HepG2 (cell line): Measurements from ENCODE around the gene METTL22. TPM values are rescaled to one million over a fixed set of nuclear protein-coding genes. Genes with fewer than 3 reads are reported as not detected.
A peak's percentile ranks its signal among the peaks of the same experiment; 100 is the strongest.

Source experiments
- ATAC-seq: fragments of 200-7000 bp; cut with Tn5 transposase; 3 replicates; pipeline ENCODE4 v1.9.1; 2020; ENCODE audit warnings: mild to moderate bottlenecking, moderate library complexity
- BruUV-seq: library from RNA; stranded (reverse); fragments of 400-500 nt; replicated peaks from 2 replicates; lab custom pipeline; 2021; lab: Mats Ljungman, UMichigan
- CTCF ChIA-PET: fragments of 300-600 bp; formaldehyde crosslinking; extraction: SDS; loops from one replicate; lab custom pipeline; 2021; ENCODE audit warnings: low total read pairs, inconsistent platforms, low intra/inter-chr PET ratio; lab: Yijun Ruan, JAX
- POLR2A ChIA-PET: fragments of 350-600 bp; sonication (Branson Sonifier 250); formaldehyde crosslinking; loops from one replicate; lab custom pipeline; 2020; ENCODE audit warnings: antibody characterized with exemption, inconsistent platforms; lab: Yijun Ruan, JAX
- DNase-seq: peaks from one replicate; pipeline ENCODE4 v3.0.0-alpha.2; 2015; ENCODE audit warnings: low spot score
- FAIRE-seq: peaks from 3 replicates; lab custom pipeline; 2011; peaks lifted over from hg19 to GRCh38; lab: Jason Lieb, UNC
- H2AFZ ChIP-seq: one replicate; pipeline ENCODE4 v1.6.1; 2011; ENCODE audit warnings: low read length, inconsistent platforms
- H3K27ac ChIP-seq: fragments of 300-600 bp; 3 replicates; pipeline ENCODE4 v1.8.0; 2011; ENCODE audit warnings: mixed run types, mild to moderate bottlenecking, mixed read lengths, low read length, inconsistent platforms; ENCODE audit not compliant: insufficient read depth; ENCODE audit errors: extremely low read length
- H3K27me3 ChIP-seq, 2 experiments: fragments of 200-600 bp in 1 of 2; 2 replicates in 1 of 2; 3 replicates in 1 of 2; pipeline versions ENCODE4 v1.6.0 to v1.8.0; 2011; ENCODE audit warnings: low read length in 2 of 2, mild to moderate bottlenecking in 2 of 2, moderate library complexity in 2 of 2, inconsistent platforms in 1 of 2; ENCODE audit not compliant: insufficient read depth in 2 of 2, control insufficient read depth in 1 of 2
- H3K36me3 ChIP-seq, 2 experiments: fragments of 200-600 bp in 1 of 2; replicated peaks in 1 of 2; 2 replicates in 1 of 2; 3 replicates in 1 of 2; pipeline versions ENCODE4 v1.5.1 to v1.8.0; 2011; ENCODE audit warnings: low read length in 2 of 2, inconsistent platforms in 1 of 2; ENCODE audit not compliant: insufficient read depth in 2 of 2, control insufficient read depth in 1 of 2
- H3K4me1 ChIP-seq: 2 replicates; pipeline ENCODE4 v1.5.1; 2012; ENCODE audit warnings: low read length, inconsistent platforms; ENCODE audit not compliant: insufficient read depth
- H3K4me2 ChIP-seq: 2 replicates; pipeline ENCODE4 v1.6.0; 2011; ENCODE audit warnings: low read depth, low read length, inconsistent platforms
- H3K4me3 ChIP-seq, 3 experiments: fragments of 200-600 bp in 1 of 3; sonication (generic), shearing (Covaris generic) in 1 of 3; replicated peaks in 1 of 3; 2 replicates each; pipeline ENCODE4 v1.5.1; 2011 to 2016; ENCODE audit warnings: low read length in 3 of 3, inconsistent platforms in 2 of 3, low read depth in 2 of 3, mild to moderate bottlenecking in 2 of 3, control low read depth in 1 of 3, mixed read lengths in 1 of 3; ENCODE audit not compliant: insufficient read depth in 1 of 3
- H3K79me2 ChIP-seq: one replicate; pipeline ENCODE4 v1.6.1; 2011; ENCODE audit warnings: low read length, inconsistent platforms; ENCODE audit not compliant: insufficient read depth
- H3K9ac ChIP-seq: 2 replicates; pipeline ENCODE4 v1.6.0; 2011; ENCODE audit warnings: mild to moderate bottlenecking, low read depth, low read length, inconsistent platforms; ENCODE audit not compliant: insufficient read depth
- H3K9me3 ChIP-seq: 2 replicates; pipeline ENCODE4 v1.5.1; 2012; ENCODE audit warnings: mild to moderate bottlenecking, low read length
- H4K20me1 ChIP-seq: 2 replicates; pipeline ENCODE4 v1.6.0; 2011; ENCODE audit warnings: inconsistent platforms, mild to moderate bottlenecking, low read length, moderate library complexity; ENCODE audit not compliant: insufficient read depth
- AKAP8 ChIP-seq: sonication (generic); formaldehyde crosslinking; IDR thresholded peaks from 2 replicates; pipeline ENCODE4 v1.5.1; 2020; ENCODE audit warnings: mild to moderate bottlenecking, missing genetic modification reagents
- CENPBD1 ChIP-seq: sonication (generic); formaldehyde crosslinking; IDR thresholded peaks from 2 replicates; pipeline ENCODE4 v1.8.0; 2022; ENCODE audit warnings: missing genetic modification reagents, low read depth, mild to moderate bottlenecking, borderline replicate concordance
- KLF6 ChIP-seq: IDR thresholded peaks from 2 replicates; pipeline ENCODE4 v1.8.0; 2016; ENCODE audit warnings: missing biosample characterization, missing genetic modification reagents
- NFKB2 ChIP-seq: sonication (generic); formaldehyde crosslinking; IDR thresholded peaks from 2 replicates; pipeline ENCODE4 v1.4.0; 2020; ENCODE audit warnings: missing genetic modification reagents, borderline replicate concordance
- RCOR2 ChIP-seq: IDR thresholded peaks from 2 replicates; pipeline ENCODE4 v1.6.1; 2016; ENCODE audit warnings: missing biosample characterization, missing genetic modification reagents
- RFX3 ChIP-seq: IDR thresholded peaks from 2 replicates; pipeline ENCODE4 v1.6.1; 2016; ENCODE audit warnings: missing biosample characterization, missing genetic modification reagents
- STAG1 ChIP-seq: sonication (generic); formaldehyde crosslinking; IDR thresholded peaks from 2 replicates; pipeline ENCODE4 v1.4.0; 2020; ENCODE audit warnings: missing genetic modification reagents
- TAF1 ChIP-seq: sonication (generic); formaldehyde crosslinking; IDR thresholded peaks from 2 replicates; pipeline ENCODE4 v1.4.0; 2020; ENCODE audit warnings: missing genetic modification reagents
- TARDBP ChIP-seq: sonication (generic); formaldehyde crosslinking; IDR thresholded peaks from 2 replicates; pipeline ENCODE4 v1.8.0; 2022; ENCODE audit warnings: mild to moderate bottlenecking, missing genetic modification reagents
- ZFP36 ChIP-seq: fragments of 150-350 bp; IDR thresholded peaks from 2 replicates; pipeline ENCODE4 v1.6.1; 2018; ENCODE audit warnings: borderline replicate concordance, low read length, low read depth; ENCODE audit not compliant: partially characterized antibody
- ZNF253 ChIP-seq: sonication (generic); formaldehyde crosslinking; IDR thresholded peaks from 2 replicates; pipeline ENCODE4 v1.8.0; 2022; ENCODE audit warnings: mild to moderate bottlenecking, missing genetic modification reagents, borderline replicate concordance
- ZNF263 ChIP-seq: sonication (generic); formaldehyde crosslinking; IDR thresholded peaks from 2 replicates; pipeline ENCODE4 v1.4.0; 2020; ENCODE audit warnings: missing genetic modification reagents
- ZNF550 ChIP-seq: sonication (generic); formaldehyde crosslinking; IDR thresholded peaks from 2 replicates; pipeline ENCODE4 v1.4.0; 2020; ENCODE audit warnings: mild to moderate bottlenecking, missing genetic modification reagents, borderline replicate concordance
- WGBS: methylation state at CpG from one replicate; pipeline ENCODE4 v1.1.6; 2017; ENCODE audit warnings: low lambda C conversion rate; 5-methylcytosine and 5-hydroxymethylcytosine counted together
- in situ Hi-C: cut with HindIII; loops from 2 replicates; pipeline ENCODE4 v1.10.0; 2017; ENCODE audit warnings: low pct_unique_long_range_greater_than_20kb; ENCODE audit not compliant: extremely low pct_ligation_motif_present
- intact Hi-C: fragments of 100-400 bp; cut with micrococcal nuclease; formaldehyde crosslinking; loops from one replicate; pipeline ENCODE4 v1.10.0; 2022; ENCODE audit not compliant: unreplicated experiment
- polyA plus RNA-seq, 8 experiments: library from polyadenylated mRNA; depleted of rRNA in 3 of 8; stranded (reverse) in 7 of 8; unstranded in 1 of 8; fragments of >200 nt; fragmentation: Illumina TruSeq in 4 of 8; extraction: Trizol in 4 of 8; gene quantifications; 2 replicates each; pipeline versions ENCODE4 v1.2.1 to v1.2.3, GENCODE V29; 2011 to 2016; ENCODE audit warnings: low read depth in 4 of 8, missing spikeins in 1 of 8, mixed read lengths in 1 of 8; ENCODE audit not compliant: insufficient read depth in 1 of 8
- total RNA-seq, 5 experiments: library from RNA; depleted of rRNA; stranded (reverse); fragments of >200 nt; fragmentation: Illumina TruSeq; extraction: Trizol; gene quantifications; 2 replicates each; pipeline ENCODE4 v1.2.3, GENCODE V29; 2016; ENCODE audit warnings: low read depth in 1 of 5
- TF ChIP-seq, protein P1 (sequence below): sonication (generic); formaldehyde crosslinking; IDR thresholded peaks from 2 replicates; pipeline ENCODE4 v1.4.0; 2020; ENCODE audit warnings: missing genetic modification reagents
- TF ChIP-seq, protein P2 (sequence below): IDR thresholded peaks from 2 replicates; pipeline ENCODE4 v1.6.1; 2016; ENCODE audit warnings: mild to moderate bottlenecking, missing biosample characterization, missing genetic modification reagents

The METTL22 gene
- total and polyA plus RNA-seq, 2 of the 13 experiments (the other 11 are each of a cell fraction or from before 2014, with no cell fraction given) = 36.2 to 94.8 TPM

DNA sequence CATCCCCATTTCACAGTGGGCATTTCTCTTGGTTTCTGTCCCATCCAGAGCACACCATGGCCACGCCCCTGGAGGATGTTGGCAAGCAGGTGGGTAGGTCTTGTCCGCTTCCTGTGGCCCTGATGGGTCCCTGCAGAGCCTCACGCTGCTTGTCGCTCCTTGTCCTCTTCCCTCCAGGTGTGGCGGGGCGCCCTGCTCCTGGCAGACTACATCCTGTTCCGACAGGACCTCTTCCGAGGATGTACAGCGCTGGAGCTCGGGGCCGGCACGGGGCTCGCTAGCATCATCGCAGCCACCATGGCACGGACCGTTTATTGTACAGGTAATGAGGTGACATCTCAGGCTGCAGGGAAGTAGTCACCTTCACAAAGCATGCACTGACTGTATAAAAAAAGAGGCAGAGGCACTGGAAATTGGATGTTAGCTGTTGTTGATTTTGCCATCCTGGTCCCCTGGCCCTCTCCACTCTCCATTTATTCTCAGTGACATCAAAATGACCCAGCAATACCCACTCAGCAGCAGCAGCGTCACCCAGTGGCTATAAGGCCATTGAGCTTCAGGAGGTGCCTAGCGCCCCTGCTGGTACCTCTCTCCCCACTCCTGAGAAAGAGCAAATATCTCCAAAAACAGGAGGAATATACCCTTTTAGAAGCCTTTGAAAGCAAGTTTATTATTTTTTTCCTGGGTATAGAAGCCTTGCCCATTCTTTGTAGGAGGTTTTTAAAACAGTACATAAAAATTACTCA, 13.7 kb downstream of the METTL22 start (continued):
- TF ChIP-seq, protein P1, sequence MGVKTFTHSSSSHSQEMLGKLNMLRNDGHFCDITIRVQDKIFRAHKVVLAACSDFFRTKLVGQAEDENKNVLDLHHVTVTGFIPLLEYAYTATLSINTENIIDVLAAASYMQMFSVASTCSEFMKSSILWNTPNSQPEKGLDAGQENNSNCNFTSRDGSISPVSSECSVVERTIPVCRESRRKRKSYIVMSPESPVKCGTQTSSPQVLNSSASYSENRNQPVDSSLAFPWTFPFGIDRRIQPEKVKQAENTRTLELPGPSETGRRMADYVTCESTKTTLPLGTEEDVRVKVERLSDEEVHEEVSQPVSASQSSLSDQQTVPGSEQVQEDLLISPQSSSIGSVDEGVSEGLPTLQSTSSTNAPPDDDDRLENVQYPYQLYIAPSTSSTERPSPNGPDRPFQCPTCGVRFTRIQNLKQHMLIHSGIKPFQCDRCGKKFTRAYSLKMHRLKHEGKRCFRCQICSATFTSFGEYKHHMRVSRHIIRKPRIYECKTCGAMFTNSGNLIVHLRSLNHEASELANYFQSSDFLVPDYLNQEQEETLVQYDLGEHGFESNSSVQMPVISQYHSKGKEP (CRISPR knock-in tag) = no peak
- peak; percentile 81 for TF ChIP-seq STAG1 (CRISPR knock-in tag)
- TF ChIP-seq, all 625 proteins: peak for 38

DNA sequence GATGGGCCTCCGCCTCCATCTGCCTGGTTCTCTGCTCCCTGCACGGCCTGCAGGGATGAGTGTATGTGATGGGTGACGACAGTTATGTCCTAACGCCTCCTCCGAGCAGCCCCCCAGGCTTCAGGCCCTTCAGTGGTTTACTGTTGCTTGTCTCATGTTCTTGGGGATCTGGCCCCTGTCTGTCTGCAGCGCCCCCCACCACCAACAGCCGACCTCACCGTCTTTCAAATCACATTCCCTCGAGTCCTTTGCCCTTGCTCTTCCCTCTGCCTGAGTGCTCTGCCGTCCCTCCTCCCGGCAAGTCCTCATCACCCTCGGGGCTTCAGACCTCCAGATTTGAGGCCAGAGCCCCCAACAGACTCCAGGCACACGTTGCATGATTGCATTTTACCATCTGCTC, 18.2 kb downstream of the METTL22 start:
- H3K36me3 ChIP-seq = peaks cover 66 to 78% of the 10 kb centered on the region in 2 experiments
- FAIRE-seq (no peak), DNase-seq (no peak), ATAC-seq (no peak)
- H3K4me2 ChIP-seq = no peak overlapping the region
- H4K20me1 ChIP-seq = no peaks in the 10 kb centered on the region
- H3K27ac ChIP-seq = no peak overlapping the region
- no peak overlapping the region for H3K4me3 ChIP-seq
- H3K27me3 ChIP-seq = no peaks in the 10 kb centered on the region
- H3K4me1 ChIP-seq = no peaks in the 10 kb centered on the region
- H3K9ac ChIP-seq = no peak overlapping the region
- in situ Hi-C loops (no loop called here), intact Hi-C loops (no loop called here)
- CTCF ChIA-PET = no interaction called here
- no peaks in the 10 kb centered on the region for H3K79me2 ChIP-seq
- WGBS = 98% methylated on average over 11 of the region's 13 CpGs
- no peak overlapping the region for H2AFZ ChIP-seq
- POLR2A ChIA-PET = no interaction called here
- BruUV-seq = no TSS peak
- H3K9me3 ChIP-seq = no peaks in the 10 kb centered on the region
- TF ChIP-seq RFX3 (no peak), NFKB2 (no peak), ZNF550 (no peak), KLF6 (CRISPR knock-in tag) (no peak), ZFP36 (peak; percentile 30), CENPBD1 (CRISPR knock-in tag) (no peak), ZNF253 (CRISPR knock-in tag) (0 out of 2 replicates have a peak, but pooled peaks have one; percentile 31), TARDBP (CRISPR knock-in tag) (no peak), ZNF263 (CRISPR knock-in tag) (peak; percentile 75), TAF1 (no peak), AKAP8 (peak; percentile 56; the same call in 1 of the 2 replicates), RCOR2 (CRISPR knock-in tag) (no peak)
- TF ChIP-seq, protein P1 (CRISPR knock-in tag) = no peak
- TF ChIP-seq, protein P2, sequence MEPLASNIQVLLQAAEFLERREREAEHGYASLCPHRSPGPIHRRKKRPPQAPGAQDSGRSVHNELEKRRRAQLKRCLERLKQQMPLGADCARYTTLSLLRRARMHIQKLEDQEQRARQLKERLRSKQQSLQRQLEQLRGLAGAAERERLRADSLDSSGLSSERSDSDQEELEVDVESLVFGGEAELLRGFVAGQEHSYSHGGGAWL = no peak
